ENCODE measurements around the gene FAH. TPM values are rescaled to one million over a fixed set of nuclear protein-coding genes. Genes with fewer than 3 reads are reported as not detected.

Gene FAH
- total and polyA plus RNA-seq, 2 donors (not counting 3 experiments of a cell fraction or from before 2014, with no cell fraction given): 18.2 to 18.7 TPM

DNA sequence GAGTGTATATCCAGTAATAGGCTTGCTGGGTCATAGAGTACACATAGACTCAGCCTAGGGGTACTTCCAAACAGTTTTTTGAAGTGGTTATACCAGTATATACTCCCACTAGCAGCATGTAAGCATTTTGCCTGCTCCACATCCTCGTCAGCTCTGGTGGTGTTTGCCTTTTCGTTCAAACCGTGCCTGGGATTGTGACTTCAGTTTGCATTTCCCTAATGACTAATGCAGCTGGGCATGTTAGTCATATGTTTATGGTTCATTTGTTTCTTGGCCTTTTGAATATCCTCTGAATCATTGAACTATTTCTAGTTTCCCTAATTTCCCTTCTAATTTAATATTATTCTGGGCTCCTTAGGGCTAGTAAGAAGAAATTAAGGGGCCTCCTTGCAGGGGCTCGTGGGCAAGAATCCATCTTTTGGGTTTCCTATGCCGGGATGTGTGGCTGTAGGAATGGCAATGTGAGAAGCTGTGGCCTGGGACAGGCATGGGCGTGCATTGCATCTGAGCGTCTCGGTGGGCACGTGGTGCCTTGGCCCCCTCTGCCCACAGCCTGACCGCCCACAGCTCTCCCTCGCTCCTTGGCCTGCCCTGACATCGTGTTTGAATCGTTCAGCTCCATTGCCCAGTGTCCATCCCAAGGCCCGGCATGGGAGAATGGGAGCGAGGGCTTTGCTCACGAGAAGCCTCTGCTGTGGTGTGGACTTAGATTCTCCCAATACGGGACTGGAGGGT is 26.4 kb downstream of the FAH start:
- no peaks in the 10 kb centered on the region for H3K9me3 ChIP-seq (replicated peaks; ENCODE audit: control insufficient read depth, insufficient read depth, low read length)
- peak overlapping the region; percentile 41 for H3K27ac ChIP-seq (ENCODE audit: insufficient read depth, low read depth, low read length)
- no peak overlapping the region for H2AFZ ChIP-seq (ENCODE audit: low read depth, low read length)
- no peak overlapping the region for H3K9ac ChIP-seq (replicated peaks; ENCODE audit: extremely low read depth, insufficient read depth, low read length)
- H3K9me1 ChIP-seq (replicated peaks; ENCODE audit: control insufficient read depth, extremely low read depth, insufficient read depth, low read length): no peaks in the 10 kb centered on the region
- H3K79me2 ChIP-seq (ENCODE audit: control insufficient read depth, insufficient read depth, low read length): no peaks in the 10 kb centered on the region
- TF ChIP-seq GATA2 (IDR thresholded peaks at IDR 0.05; ENCODE audit: insufficient read depth, insufficient read length, low read depth, low read length): no peak
- TF ChIP-seq FOS (IDR thresholded peaks at IDR 0.05; ENCODE audit: borderline replicate concordance, insufficient read depth, low read length): peak; percentile 98
- peak; percentile 68 for TF ChIP-seq POLR2AphosphoS5 (IDR thresholded peaks at IDR 0.05; ENCODE audit: insufficient read depth, low read depth, low read length)
- TF ChIP-seq JUN (IDR thresholded peaks at IDR 0.05; ENCODE audit: borderline replicate concordance, insufficient read depth, insufficient read length, low read depth): peak; percentile 91
- CTCF ChIA-PET: interaction anchor here (0.6 to 1.2 kb wide), 3 partner anchors 19 to 131 kb away, joined by 3 read pairs; no protein-coding TSS in a partner anchor
- FAIRE-seq (peak; percentile 98), DNase-seq (ENCODE audit: low read depth, low spot score) (peak; percentile 91)
- intact Hi-C loops (cut with micrococcal nuclease): loop anchor here (1.0 to 10.0 kb wide), 2 partner anchors 146 to 794 kb away; no protein-coding TSS in a partner anchor
- H3K4me3 ChIP-seq (replicated peaks in 1 of 3; ENCODE audit: insufficient read depth in 1 of 3, low read depth in 1 of 3, low read length in 3 of 3): no peak overlapping the region
- POLR2A ChIA-PET: interaction anchor here (1.4 kb wide), 1 partner anchor 18 kb away, joined by 4 read pairs; no protein-coding TSS in a partner anchor
- peaks cover 31% of the 10 kb centered on the region for H3K4me1 ChIP-seq (ENCODE audit: control insufficient read depth, extremely low read depth, insufficient read depth, low read length)
- no TSS peak for BruUV-seq (replicated peaks)
- H4K20me1 ChIP-seq (replicated peaks; ENCODE audit: control insufficient read depth, extremely low read depth, insufficient read depth, low read length): no peaks in the 10 kb centered on the region
- no peaks in the 10 kb centered on the region for H3K27me3 ChIP-seq (ENCODE audit: control insufficient read depth in 2 of 2, insufficient read depth in 2 of 2, low read length in 2 of 2)
- dilution Hi-C loops (cut with MboI; ENCODE audit: extremely low pct_ligation_motif_present, low sequenced_read_pairs): no loop called here
- H3K4me2 ChIP-seq (ENCODE audit: insufficient read depth, low read length): peak overlapping the region; percentile 26
- H3K36me3 ChIP-seq (ENCODE audit: control insufficient read depth in 2 of 2, extremely low read depth in 1 of 2, insufficient read depth in 2 of 2, low read length in 2 of 2): no peaks in the 10 kb centered on the region

DNA sequence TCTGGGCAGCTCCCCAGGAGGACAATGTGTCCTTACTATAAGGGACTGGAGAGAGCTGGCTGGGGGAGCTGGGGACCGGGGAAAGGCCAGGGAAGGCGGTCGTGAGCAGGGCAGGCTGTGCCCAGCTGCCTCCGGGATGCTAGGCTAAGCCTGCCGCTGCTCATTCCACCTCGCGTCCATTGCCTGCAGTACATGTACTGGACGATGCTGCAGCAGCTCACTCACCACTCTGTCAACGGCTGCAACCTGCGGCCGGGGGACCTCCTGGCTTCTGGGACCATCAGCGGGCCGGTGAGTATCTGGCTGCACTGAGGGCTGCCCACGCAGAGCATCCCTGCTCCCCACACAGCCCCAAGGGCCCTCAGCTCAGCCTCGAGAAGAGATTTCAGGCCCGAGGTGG is 27.1 kb downstream of the FAH start:
- Histone ChIP-seq H3K4me1 (ENCODE audit: control insufficient read depth, extremely low read depth, insufficient read depth, low read length) (peaks cover 28% of the 10 kb centered on the region), H3K9me3 (replicated peaks; ENCODE audit: control insufficient read depth, insufficient read depth, low read length) (no peaks in the 10 kb centered on the region), H3K4me3 (replicated peaks in 1 of 3; ENCODE audit: insufficient read depth in 1 of 3, low read depth in 1 of 3, low read length in 3 of 3) (no peak overlapping the region), H3K9ac (replicated peaks; ENCODE audit: extremely low read depth, insufficient read depth, low read length) (no peak overlapping the region), H3K36me3 (ENCODE audit: control insufficient read depth in 2 of 2, extremely low read depth in 1 of 2, insufficient read depth in 2 of 2, low read length in 2 of 2) (no peaks in the 10 kb centered on the region), H3K9me1 (replicated peaks; ENCODE audit: control insufficient read depth, extremely low read depth, insufficient read depth, low read length) (no peaks in the 10 kb centered on the region), H3K27me3 (ENCODE audit: control insufficient read depth in 2 of 2, insufficient read depth in 2 of 2, low read length in 2 of 2) (no peaks in the 10 kb centered on the region), H4K20me1 (replicated peaks; ENCODE audit: control insufficient read depth, extremely low read depth, insufficient read depth, low read length) (no peaks in the 10 kb centered on the region), H3K27ac (ENCODE audit: insufficient read depth, low read depth, low read length) (no peak overlapping the region), H3K4me2 (ENCODE audit: insufficient read depth, low read length) (no peak overlapping the region), H2AFZ (ENCODE audit: low read depth, low read length) (no peak overlapping the region), H3K79me2 (ENCODE audit: control insufficient read depth, insufficient read depth, low read length) (no peaks in the 10 kb centered on the region)
- DNase-seq (ENCODE audit: low read depth, low spot score) (no peak), FAIRE-seq (no peak)
- dilution Hi-C loops (cut with MboI; ENCODE audit: extremely low pct_ligation_motif_present, low sequenced_read_pairs) (no loop called here), intact Hi-C loops (cut with micrococcal nuclease) (loop anchor here (1.0 to 10.0 kb wide), 2 partner anchors 147 to 795 kb away; no protein-coding TSS in a partner anchor)
- TF ChIP-seq FOS (IDR thresholded peaks at IDR 0.05; ENCODE audit: borderline replicate concordance, insufficient read depth, low read length) (no peak), EZH2 (IDR thresholded peaks at IDR 0.05; ENCODE audit: borderline replicate concordance, low read depth, low read length, severe bottlenecking) (no peak), JUN (IDR thresholded peaks at IDR 0.05; ENCODE audit: borderline replicate concordance, insufficient read depth, insufficient read length, low read depth) (no peak)
- CTCF ChIA-PET: interaction anchor here (0.8 to 1.2 kb wide), 2 partner anchors 55 to 130 kb away, joined by 3 read pairs; no protein-coding TSS in a partner anchor
- BruUV-seq (replicated peaks): no TSS peak
- POLR2A ChIA-PET: interaction anchor here (1.4 kb wide), 1 partner anchor 19 kb away, joined by 4 read pairs; no protein-coding TSS in a partner anchor

Data from endothelial cell of umbilical vein (primary cell).